ENCODE measurements around the gene ATP2B3.

Gene ATP2B3

DNA sequence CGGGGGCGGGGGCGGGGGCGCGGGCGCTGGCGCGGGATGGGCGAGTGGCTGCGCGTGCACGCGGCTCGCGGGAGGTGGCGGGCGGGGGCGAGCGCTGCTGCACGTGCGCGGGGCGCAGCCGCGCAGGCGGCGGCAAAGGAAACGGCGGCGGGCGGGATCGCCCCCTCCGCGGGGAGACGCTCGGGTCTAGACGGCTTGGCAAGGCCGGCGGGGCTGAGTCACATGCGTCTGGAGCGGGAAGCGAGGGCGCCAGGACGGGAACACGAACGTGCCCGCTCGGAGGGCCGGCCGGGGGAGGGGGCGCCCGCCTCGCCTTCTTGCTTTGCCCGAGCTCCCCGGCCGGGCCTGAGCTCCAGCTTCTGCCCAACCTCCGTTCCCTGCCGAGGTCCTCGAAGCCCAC, 42.7 kb upstream of the ATP2B3 start:
- H3K27ac ChIP-seq, result peak overlapping the region; percentile 90
- H3K9ac ChIP-seq (ENCODE audit: insufficient read length), result no peak overlapping the region
- H3K36me3 ChIP-seq (ENCODE audit: insufficient read depth, low read length), result no peaks in the 10 kb centered on the region
- no peak for TF ChIP-seq FOXP2 (optimal IDR thresholded peaks at IDR 0.05; ENCODE audit: control extremely low read depth, extremely low read length, insufficient read depth)
- no peak for TF ChIP-seq POLR2AphosphoS5 (IDR thresholded peaks at IDR 0.05; ENCODE audit: borderline replicate concordance, low read depth, low read length)
- TF ChIP-seq EZH2 (IDR thresholded peaks at IDR 0.05), result no peak
- H3K9me3 ChIP-seq (ENCODE audit: low read depth, low read length), result no peaks in the 10 kb centered on the region
- no peak overlapping the region for H3K4me3 ChIP-seq
- no peak for DNase-seq (ENCODE audit: low read depth, low spot score)

DNA sequence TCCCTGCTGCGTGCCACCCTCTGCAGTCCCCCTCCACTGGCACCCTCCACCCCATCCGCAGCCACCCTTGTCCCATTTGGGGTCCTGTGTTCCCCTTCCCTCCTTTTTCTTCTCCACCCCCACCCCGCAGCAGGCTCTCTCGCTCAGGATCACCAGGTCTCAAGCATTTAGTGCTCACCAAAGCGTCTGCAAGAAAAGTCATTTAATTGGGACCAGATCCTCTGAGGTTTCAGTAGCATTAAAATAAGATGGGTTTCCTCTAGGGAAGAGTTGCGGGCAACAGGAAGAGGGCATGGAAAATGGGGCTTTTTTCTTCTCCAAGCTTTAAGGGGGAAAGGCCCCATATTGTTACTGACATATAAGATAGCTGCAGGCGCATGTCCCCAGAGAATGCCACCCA, 42.2 kb upstream of the ATP2B3 start:
- no peaks in the 10 kb centered on the region for H3K36me3 ChIP-seq (ENCODE audit: insufficient read depth, low read length)
- no peaks in the 10 kb centered on the region for H3K9me3 ChIP-seq (ENCODE audit: low read depth, low read length)
- no peak overlapping the region for H3K4me3 ChIP-seq
- peak overlapping the region; percentile 90 for H3K27ac ChIP-seq
- H3K9ac ChIP-seq (ENCODE audit: insufficient read length), result no peak overlapping the region
- TF ChIP-seq FOXP2 (optimal IDR thresholded peaks at IDR 0.05; ENCODE audit: control extremely low read depth, extremely low read length, insufficient read depth) (no peak), POLR2AphosphoS5 (IDR thresholded peaks at IDR 0.05; ENCODE audit: borderline replicate concordance, low read depth, low read length) (no peak), EZH2 (IDR thresholded peaks at IDR 0.05) (no peak)
- peak; percentile 53 for DNase-seq (ENCODE audit: low read depth, low spot score)

DNA sequence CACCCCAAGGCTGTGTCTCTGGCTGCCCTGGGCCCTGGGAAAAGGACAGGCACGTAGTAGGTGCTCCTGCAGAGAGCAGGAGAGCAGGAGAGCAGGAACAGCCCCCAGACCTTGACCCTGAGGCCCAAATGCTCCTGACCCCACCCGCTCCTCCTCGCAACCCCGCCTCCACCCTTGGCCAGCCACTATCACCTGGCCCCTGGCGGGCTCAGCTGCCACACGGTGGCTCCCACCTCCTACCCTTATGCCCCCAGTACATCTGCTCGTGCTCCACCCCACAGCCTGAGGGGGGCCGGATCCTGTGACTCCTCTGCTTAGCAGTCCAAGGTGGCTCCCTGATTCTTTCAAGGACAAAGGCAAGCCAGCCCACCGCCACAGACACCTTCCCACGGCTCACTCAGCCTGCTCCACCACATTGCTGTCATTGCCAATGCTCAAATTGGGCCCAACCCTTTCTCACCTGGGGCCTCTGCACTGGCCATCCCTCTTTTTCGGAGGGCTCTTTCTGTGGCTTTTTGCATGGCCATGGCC, 41.6 kb upstream of the ATP2B3 start:
- Histone ChIP-seq H3K27ac (peak overlapping the region; percentile 90), H3K36me3 (ENCODE audit: insufficient read depth, low read length) (no peaks in the 10 kb centered on the region), H3K9ac (ENCODE audit: insufficient read length) (no peak overlapping the region), H3K4me3 (no peak overlapping the region), H3K9me3 (ENCODE audit: low read depth, low read length) (no peaks in the 10 kb centered on the region)
- TF ChIP-seq EZH2 (IDR thresholded peaks at IDR 0.05), result no peak
- no peak for TF ChIP-seq POLR2AphosphoS5 (IDR thresholded peaks at IDR 0.05; ENCODE audit: borderline replicate concordance, low read depth, low read length)
- TF ChIP-seq FOXP2 (optimal IDR thresholded peaks at IDR 0.05; ENCODE audit: control extremely low read depth, extremely low read length, insufficient read depth), result no peak
- no peak for DNase-seq (ENCODE audit: low read depth, low spot score)

DNA sequence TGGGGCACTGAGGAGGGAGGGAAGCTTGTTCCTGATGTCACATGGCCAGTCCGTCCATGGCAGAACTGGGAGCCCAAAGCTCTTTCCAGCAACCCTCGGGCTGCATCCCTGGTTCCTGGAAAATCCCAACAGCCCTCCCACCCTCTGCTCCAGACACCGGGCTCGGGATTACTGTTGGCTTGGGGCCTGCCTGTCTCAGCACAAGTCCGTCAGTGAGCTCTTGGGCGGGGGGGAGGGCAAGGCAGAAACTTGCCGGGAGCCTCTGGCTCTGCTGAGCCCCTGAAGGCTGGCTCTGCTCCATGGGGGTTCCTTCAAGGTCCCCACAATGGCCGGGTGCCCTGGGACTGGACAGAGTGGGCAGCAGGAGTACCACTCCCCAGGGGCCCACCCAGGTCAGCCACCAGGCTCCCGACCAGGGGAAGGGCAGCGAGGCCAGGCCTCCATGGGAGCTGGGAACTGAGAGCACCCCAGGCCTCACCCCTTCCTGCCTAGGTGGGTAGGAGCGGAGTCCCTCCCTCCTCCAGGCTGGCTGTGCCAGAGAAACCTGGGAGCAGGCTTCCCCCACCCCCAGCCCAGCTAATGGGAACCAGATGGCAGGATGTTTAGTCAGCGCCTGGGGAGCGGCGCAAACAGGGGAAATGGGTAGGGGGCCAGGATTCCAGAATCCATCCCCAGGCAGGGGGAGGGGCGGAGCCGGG, 40.6 kb upstream of the ATP2B3 start:
- Histone ChIP-seq H3K9me3 (ENCODE audit: low read depth, low read length) (no peaks in the 10 kb centered on the region), H3K9ac (ENCODE audit: insufficient read length) (no peak overlapping the region), H3K36me3 (ENCODE audit: insufficient read depth, low read length) (no peaks in the 10 kb centered on the region), H3K4me3 (peak overlapping the region; percentile 52), H3K27ac (peak overlapping the region; percentile 90)
- TF ChIP-seq FOXP2 (optimal IDR thresholded peaks at IDR 0.05; ENCODE audit: control extremely low read depth, extremely low read length, insufficient read depth) (peak; percentile 7), EZH2 (IDR thresholded peaks at IDR 0.05) (no peak), POLR2AphosphoS5 (IDR thresholded peaks at IDR 0.05; ENCODE audit: borderline replicate concordance, low read depth, low read length) (peak; percentile 48)
- no peak for DNase-seq (ENCODE audit: low read depth, low spot score)

DNA sequence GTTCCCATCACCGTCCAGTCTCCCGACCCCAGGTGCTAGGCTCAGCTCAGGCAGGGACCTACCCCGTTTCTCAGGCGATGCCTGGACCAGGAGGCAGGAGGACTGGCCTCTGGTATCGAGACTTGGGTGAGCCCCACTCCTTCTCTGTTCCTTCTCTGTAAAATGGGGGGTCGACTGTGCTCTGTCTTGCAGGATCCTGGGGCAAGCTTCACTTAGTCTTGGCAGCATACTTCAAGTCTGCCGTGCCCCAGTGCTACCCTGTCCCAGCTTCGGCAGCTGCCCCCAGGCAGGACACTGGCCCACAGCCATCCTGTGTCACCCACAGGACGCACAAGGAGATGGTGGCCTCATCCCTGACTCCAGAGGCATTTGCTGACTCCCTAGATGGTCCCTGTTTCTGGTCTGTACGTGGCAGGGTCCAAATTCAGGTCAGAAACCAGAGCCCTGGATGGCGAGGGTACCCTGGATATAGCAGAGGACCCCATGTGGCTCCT, 40.0 kb upstream of the ATP2B3 start:
- Histone ChIP-seq H3K36me3 (ENCODE audit: insufficient read depth, low read length) (no peaks in the 10 kb centered on the region), H3K27ac (peak overlapping the region; percentile 90), H3K9ac (ENCODE audit: insufficient read length) (no peak overlapping the region), H3K9me3 (ENCODE audit: low read depth, low read length) (no peaks in the 10 kb centered on the region), H3K4me3 (peak overlapping the region; percentile 52)
- TF ChIP-seq FOXP2 (optimal IDR thresholded peaks at IDR 0.05; ENCODE audit: control extremely low read depth, extremely low read length, insufficient read depth) (no peak), POLR2AphosphoS5 (IDR thresholded peaks at IDR 0.05; ENCODE audit: borderline replicate concordance, low read depth, low read length) (no peak), EZH2 (IDR thresholded peaks at IDR 0.05) (no peak)
- DNase-seq (ENCODE audit: low read depth, low spot score), result no peak

DNA sequence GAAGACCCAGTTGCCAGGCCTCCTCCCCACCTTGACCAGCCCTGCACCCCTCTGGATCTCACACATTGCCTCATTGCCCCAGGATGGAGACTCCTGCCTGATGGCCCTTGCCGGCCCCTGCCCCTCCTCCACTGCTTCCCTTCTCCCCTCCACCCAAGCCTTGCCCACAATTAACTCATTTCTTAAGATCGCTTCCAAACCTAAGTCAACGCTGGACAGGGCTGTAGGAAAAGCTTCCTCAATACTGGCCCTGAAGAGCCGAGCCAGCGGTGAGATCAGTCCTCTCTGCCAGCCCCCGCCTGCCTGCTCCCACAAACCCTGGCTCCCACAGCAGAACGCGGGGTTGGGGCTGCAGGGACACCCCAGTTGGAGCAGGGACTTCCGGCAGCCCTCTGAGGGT, 39.5 kb upstream of the ATP2B3 start:
- Histone ChIP-seq H3K4me3 (no peak overlapping the region), H3K9me3 (ENCODE audit: low read depth, low read length) (no peaks in the 10 kb centered on the region), H3K36me3 (ENCODE audit: insufficient read depth, low read length) (no peaks in the 10 kb centered on the region), H3K9ac (ENCODE audit: insufficient read length) (no peak overlapping the region), H3K27ac (peak overlapping the region; percentile 90)
- DNase-seq (ENCODE audit: low read depth, low spot score), result no peak
- TF ChIP-seq FOXP2 (optimal IDR thresholded peaks at IDR 0.05; ENCODE audit: control extremely low read depth, extremely low read length, insufficient read depth) (no peak), POLR2AphosphoS5 (IDR thresholded peaks at IDR 0.05; ENCODE audit: borderline replicate concordance, low read depth, low read length) (no peak), EZH2 (IDR thresholded peaks at IDR 0.05) (no peak)

DNA sequence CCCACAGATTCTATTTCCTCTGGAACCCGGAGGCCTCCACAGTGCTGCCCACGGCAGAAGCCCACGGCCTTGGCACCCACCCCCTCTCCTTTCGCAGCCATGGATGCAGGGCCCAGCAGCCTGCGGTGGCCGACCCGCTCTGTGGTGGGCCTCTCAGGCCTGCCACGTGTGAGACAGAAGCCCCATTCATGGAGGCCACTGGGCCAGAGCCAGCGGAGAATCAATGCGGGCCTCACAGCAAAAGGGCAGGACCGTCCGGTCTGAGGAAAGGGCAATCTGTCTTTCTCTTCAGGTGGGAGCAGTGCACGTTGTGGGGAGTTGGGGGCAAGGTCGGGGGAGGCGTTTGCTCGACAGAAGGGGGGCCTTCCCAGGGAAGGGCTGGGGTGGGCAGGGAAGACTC, 38.7 kb upstream of the ATP2B3 start:
- H3K36me3 ChIP-seq (ENCODE audit: insufficient read depth, low read length), result no peaks in the 10 kb centered on the region
- no peak for DNase-seq (ENCODE audit: low read depth, low spot score)
- TF ChIP-seq FOXP2 (optimal IDR thresholded peaks at IDR 0.05; ENCODE audit: control extremely low read depth, extremely low read length, insufficient read depth) (no peak), EZH2 (IDR thresholded peaks at IDR 0.05) (no peak)
- H3K9me3 ChIP-seq (ENCODE audit: low read depth, low read length), result no peaks in the 10 kb centered on the region
- H3K4me3 ChIP-seq, result no peak overlapping the region
- no peak overlapping the region for H3K27ac ChIP-seq
- no peak overlapping the region for H3K9ac ChIP-seq (ENCODE audit: insufficient read length)

DNA sequence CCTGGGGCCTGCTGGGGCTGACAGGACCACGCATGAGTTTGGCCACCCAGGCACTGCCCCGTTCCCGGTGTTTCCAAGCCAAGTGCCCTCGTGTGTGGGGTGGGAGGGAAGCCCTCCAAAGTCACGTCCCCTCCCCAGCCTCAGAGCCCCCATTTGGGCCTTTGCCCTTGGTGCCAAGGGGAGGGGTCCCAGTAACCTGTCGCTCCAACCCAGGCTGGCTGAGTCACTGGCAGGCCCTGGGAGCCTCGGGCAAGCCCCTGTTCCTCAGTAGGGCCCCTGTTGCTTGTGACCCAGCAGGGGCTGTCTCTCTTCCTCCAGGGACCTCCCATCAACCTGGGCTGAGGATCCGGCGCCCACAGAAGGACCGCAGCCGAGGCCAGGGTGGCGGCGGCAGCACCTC, 36.4 kb upstream of the ATP2B3 start:
- DNase-seq (ENCODE audit: low read depth, low spot score), result no peak
- Histone ChIP-seq H3K9ac (ENCODE audit: insufficient read length) (no peak overlapping the region), H3K27ac (no peak overlapping the region), H3K36me3 (ENCODE audit: insufficient read depth, low read length) (no peaks in the 10 kb centered on the region), H3K4me3 (no peak overlapping the region), H3K9me3 (ENCODE audit: low read depth, low read length) (no peaks in the 10 kb centered on the region)
- TF ChIP-seq POLR2AphosphoS5 (IDR thresholded peaks at IDR 0.05; ENCODE audit: borderline replicate concordance, low read depth, low read length), result no peak
- no peak for TF ChIP-seq EZH2 (IDR thresholded peaks at IDR 0.05)
- TF ChIP-seq FOXP2 (optimal IDR thresholded peaks at IDR 0.05; ENCODE audit: control extremely low read depth, extremely low read length, insufficient read depth), result no peak

All from SK-N-MC (cell line).